Measurements from ENCODE around the gene ZNF423. TPM values are rescaled to one million over a fixed set of nuclear protein-coding genes. Genes with fewer than 3 reads are reported as not detected.

The ZNF423 gene
- total and polyA plus RNA-seq, 9 of the 15 experiments (the other 6 are each of a cell fraction or from before 2014, with no cell fraction given) = not detected

GRCh38 chr16:49747654-49748053, 108.3 kb downstream of the ZNF423 start:
- Histone ChIP-seq H3K4me3 (no peak overlapping the region), H3K27ac (ENCODE audit: extremely low read depth, low read depth, low read length) (no peak overlapping the region), H3K9me3 (replicated peaks; ENCODE audit: control insufficient read depth, insufficient read depth, low read depth, low read length) (no peaks in the 10 kb centered on the region), H3K36me3 (ENCODE audit: control insufficient read depth, insufficient read depth, low read length) (no peaks in the 10 kb centered on the region), H2AFZ (ENCODE audit: low read depth, low read length) (no peak overlapping the region), H3K4me2 (ENCODE audit: insufficient read depth, low read length) (no peak overlapping the region), H3K9me1 (ENCODE audit: control insufficient read depth, insufficient read depth, low read length) (no peaks in the 10 kb centered on the region), H3K27me3 (ENCODE audit: control insufficient read depth in 2 of 2, insufficient read depth in 2 of 2, low read length in 2 of 2) (peaks cover 18 to 86% of the 10 kb centered on the region in 2 experiments; a peak in 3 of 5 replicates), H3K9ac (ENCODE audit: insufficient read depth in 1 of 2, low read depth in 2 of 2, low read length in 2 of 2) (no peak overlapping the region), H3K4me1 (replicated peaks in 1 of 2; ENCODE audit: control insufficient read depth in 2 of 2, insufficient read depth in 2 of 2, low read length in 2 of 2) (no peaks in the 10 kb centered on the region; a peak in 1 of 5 replicates), H4K20me1 (replicated peaks; ENCODE audit: control insufficient read depth, insufficient read depth, low read length) (0 out of 2 replicates have a peak, but pooled peaks cover 3% of the 10 kb centered on the region), H3K79me2 (ENCODE audit: control insufficient read depth, insufficient read depth, low read length) (no peaks in the 10 kb centered on the region)
- FAIRE-seq = no peak
- in situ Hi-C loops (cut with MboI) = no loop called here
- ChIA-PET POLR2A (no interaction called here), CTCF (ENCODE audit: low intra/inter-chr PET ratio) (no interaction called here)
- TF ChIP-seq SLC30A9 (CRISPR knock-in tag; IDR thresholded peaks at IDR 0.05) = no peak
- no peak for TF ChIP-seq NUFIP1 (IDR thresholded peaks at IDR 0.05; ENCODE audit: partially characterized antibody)
- TF ChIP-seq RFX5 (IDR thresholded peaks at IDR 0.05; ENCODE audit: low read depth, low read length) = no peak
- no peak for TF ChIP-seq GTF2A2 (tag; IDR thresholded peaks at IDR 0.05)
- no peak for TF ChIP-seq E2F8 (IDR thresholded peaks at IDR 0.05; ENCODE audit: low read depth, partially characterized antibody)
- TF ChIP-seq MECOM (CRISPR knock-in tag; IDR thresholded peaks at IDR 0.05) = no peak
- no peak for TF ChIP-seq BDP1 (IDR thresholded peaks at IDR 0.05; ENCODE audit: insufficient read depth, insufficient read length)
- no TSS peak for BruUV-seq (replicated peaks)
- ATAC-seq = no peak
- WGBS (ENCODE audit: insufficient coverage, low coverage, missing lambda C conversion rate) = 0% methylated on average over 3 of the region's 3 CpGs
- intact Hi-C loops (cut with micrococcal nuclease) = no loop called here
- DNase-seq (ENCODE audit: extremely low read depth in 1 of 4, low spot score in 3 of 4) = no peak
